WTC11 (cell line): ENCODE data around the gene ALG6. TPM values are rescaled to one million over a fixed set of nuclear protein-coding genes. Genes with fewer than 3 reads are reported as not detected.

ENCODE experiments used
- ATAC-seq: fragments of 200-7000 bp; cut with Tn5 transposase; 2 replicates; pipeline ENCODE4 v1.10.0; 2021; ENCODE audit warnings: mild to moderate bottlenecking, moderate library complexity
- CTCF ChIA-PET: fragments of 300-600 bp; sonication (Branson Sonifier 250); formaldehyde crosslinking; loops from one replicate; lab custom pipeline; 2021; ENCODE audit warnings: antibody characterized with exemption; lab: Charles Lee
- POLR2A ChIA-PET: fragments of 350-600 bp; sonication (Branson Sonifier 250); formaldehyde crosslinking; loops from one replicate; lab custom pipeline; 2021; ENCODE audit warnings: antibody characterized with exemption; lab: Charles Lee
- DNase-seq: peaks from one replicate; pipeline ENCODE4 v3.0.0; 2021; ENCODE audit warnings: low spot score
- H3K27ac Mint-ChIP-seq: 2 replicates; pipeline ENCODE4 v1.8.0; 2021; ENCODE audit warnings: mixed read lengths
- H3K27me3 Mint-ChIP-seq: 2 replicates; pipeline ENCODE4 v1.8.0; 2021; ENCODE audit warnings: low read depth, mild to moderate bottlenecking, moderate library complexity, mixed read lengths
- H3K36me3 Mint-ChIP-seq: 2 replicates; pipeline ENCODE4 v1.8.0; 2021; ENCODE audit warnings: mixed read lengths
- H3K4me1 Mint-ChIP-seq: 2 replicates; pipeline ENCODE4 v1.8.0; 2022; ENCODE audit warnings: mixed read lengths
- H3K4me3 Mint-ChIP-seq: 2 replicates; pipeline ENCODE4 v1.8.0; 2021; ENCODE audit warnings: mild to moderate bottlenecking, moderate library complexity, mixed read lengths
- H3K9me3 Mint-ChIP-seq: 2 replicates; pipeline ENCODE4 v1.8.0; 2021; ENCODE audit warnings: mixed read lengths
- E2F4 ChIP-seq: sonication (generic); formaldehyde crosslinking; IDR thresholded peaks from 2 replicates; pipeline ENCODE4 v1.8.1; 2022; ENCODE audit warnings: low read depth, mild to moderate bottlenecking, moderate library complexity, missing genetic modification reagents, borderline replicate concordance
- HMGXB4 ChIP-seq: sonication (generic); formaldehyde crosslinking; IDR thresholded peaks from 2 replicates; pipeline ENCODE4 v1.8.1; 2023; ENCODE audit warnings: mild to moderate bottlenecking, moderate library complexity, missing genetic modification reagents
- MLX ChIP-seq: sonication (generic); formaldehyde crosslinking; IDR thresholded peaks from 2 replicates; pipeline ENCODE4 v1.8.1; 2023; ENCODE audit warnings: mild to moderate bottlenecking, missing genetic modification reagents, moderate library complexity
- MXD4 ChIP-seq: fragments of 250-450 bp; sonication (Bioruptor Pico); IDR thresholded peaks from 2 replicates; pipeline ENCODE4 v1.8.0; 2021; ENCODE audit warnings: mild to moderate bottlenecking, moderate library complexity, borderline replicate concordance
- NR1H2 ChIP-seq: sonication (generic); formaldehyde crosslinking; IDR thresholded peaks from 2 replicates; pipeline ENCODE4 v1.9.0; 2021; ENCODE audit warnings: mild to moderate bottlenecking, moderate library complexity, missing genetic modification reagents
- NR2C2 ChIP-seq: sonication (generic); formaldehyde crosslinking; IDR thresholded peaks from 2 replicates; pipeline ENCODE4 v1.8.0; 2022; ENCODE audit warnings: mild to moderate bottlenecking, missing genetic modification reagents
- NR3C1 ChIP-seq: sonication (generic); formaldehyde crosslinking; conservative IDR thresholded peaks from 2 replicates; pipeline ENCODE4 v1.8.1; 2023; ENCODE audit warnings: low read depth, mild to moderate bottlenecking, missing genetic modification reagents
- STAT6 ChIP-seq: sonication (generic); formaldehyde crosslinking; conservative IDR thresholded peaks from 2 replicates; pipeline ENCODE4 v1.8.1; 2023; ENCODE audit warnings: mild to moderate bottlenecking, low read depth, missing genetic modification reagents, moderate library complexity
- TEAD1 ChIP-seq: sonication (generic); formaldehyde crosslinking; IDR thresholded peaks from 2 replicates; pipeline ENCODE4 v1.8.0; 2022; ENCODE audit warnings: mild to moderate bottlenecking, missing genetic modification reagents
- ZNF263 ChIP-seq: sonication (generic); formaldehyde crosslinking; IDR thresholded peaks from 2 replicates; pipeline ENCODE4 v1.8.1; 2022; ENCODE audit warnings: low read depth, mild to moderate bottlenecking, moderate library complexity, missing genetic modification reagents
- ZNF281 ChIP-seq: sonication (generic); formaldehyde crosslinking; IDR thresholded peaks from 2 replicates; pipeline ENCODE4 v1.8.0; 2023; ENCODE audit warnings: mild to moderate bottlenecking, missing genetic modification reagents
- ZNF317 ChIP-seq: sonication (generic); formaldehyde crosslinking; IDR thresholded peaks from 2 replicates; pipeline ENCODE4 v1.8.1; 2023; ENCODE audit warnings: low read depth, mild to moderate bottlenecking, moderate library complexity, missing genetic modification reagents, borderline replicate concordance
- ZNF423 ChIP-seq: fragments of 250-450 bp; sonication (Bioruptor Pico); IDR thresholded peaks from 2 replicates; pipeline ENCODE4 v2.1.2; 2022; ENCODE audit warnings: mild to moderate bottlenecking, moderate library complexity
- ZNF425 ChIP-seq: fragments of 250-450 bp; sonication (Bioruptor Pico); conservative IDR thresholded peaks from 2 replicates; pipeline ENCODE4 v1.9.0; 2021; ENCODE audit warnings: mild to moderate bottlenecking
- total RNA-seq: library from RNA; stranded (reverse); gene quantifications from 3 replicates; pipeline ENCODE4 v1.2.3, GENCODE V29; 2021

ALG6 gene
- total RNA-seq, 1 experiment from 2014 or later: 17.6 TPM

GRCh38 chr1:63403386-63403785, 36.0 kb downstream of the ALG6 start:
- Mint-ChIP-seq H3K9me3 (peaks cover 4% of the 10 kb centered on the region), H3K36me3 (peaks cover 10% of the 10 kb centered on the region), H3K27ac (no peak overlapping the region), H3K4me3 (no peak overlapping the region), H3K4me1 (0 out of 2 replicates have a peak, but pooled peaks cover 2% of the 10 kb centered on the region), H3K27me3 (no peaks in the 10 kb centered on the region)
- ChIA-PET CTCF (no interaction called here), POLR2A (no interaction called here)
- ATAC-seq (no peak), DNase-seq (no peak)
- no peak for TF ChIP-seq ZNF425 (CRISPR knock-in tag)
- TF ChIP-seq NR3C1 (CRISPR knock-in tag): no peak
- no peak for TF ChIP-seq ZNF423
- TF ChIP-seq MLX (CRISPR knock-in tag): no peak
- TF ChIP-seq HMGXB4 (CRISPR knock-in tag): no peak
- TF ChIP-seq ZNF317 (CRISPR knock-in tag): no peak
- no peak for TF ChIP-seq NR2C2 (CRISPR knock-in tag)
- no peak for TF ChIP-seq ZNF281 (CRISPR knock-in tag)
- no peak for TF ChIP-seq NR1H2 (CRISPR knock-in tag)
- no peak for TF ChIP-seq STAT6 (CRISPR knock-in tag)
- TF ChIP-seq E2F4: no peak
- TF ChIP-seq ZNF263 (CRISPR knock-in tag): no peak
- TF ChIP-seq TEAD1 (CRISPR knock-in tag): no peak
- TF ChIP-seq MXD4 (CRISPR knock-in tag): no peak
